GM10248 (cell line): Measurements from ENCODE around the gene ZCCHC14.

ENCODE experiments used
- CTCF ChIA-PET: fragments of 300-600 bp; sonication (Branson Sonifier 250); formaldehyde crosslinking; extraction: SDS; loops from one replicate; lab custom pipeline; 2021; ENCODE audit warnings: antibody characterized with exemption; lab: Yijun Ruan, JAX
- POLR2A ChIA-PET: fragments of 350-650 bp; sonication (Branson Sonifier 250); formaldehyde crosslinking; extraction: SDS; loops from one replicate; lab custom pipeline; 2020; ENCODE audit warnings: antibody characterized with exemption; lab: Yijun Ruan, JAX
- DNase-seq: peaks from one replicate; pipeline ENCODE4 v3.0.0; 2012; ENCODE audit errors: extremely low spot score
- TF ChIP-seq, protein P1 (sequence below): IDR thresholded peaks from 2 replicates; pipeline ENCODE4 v1.5.1; 2012; ENCODE audit warnings: mild to moderate bottlenecking, low read depth; ENCODE audit errors: extremely low read depth, missing control alignments, control extremely low read depth

The ZCCHC14 gene

DNA sequence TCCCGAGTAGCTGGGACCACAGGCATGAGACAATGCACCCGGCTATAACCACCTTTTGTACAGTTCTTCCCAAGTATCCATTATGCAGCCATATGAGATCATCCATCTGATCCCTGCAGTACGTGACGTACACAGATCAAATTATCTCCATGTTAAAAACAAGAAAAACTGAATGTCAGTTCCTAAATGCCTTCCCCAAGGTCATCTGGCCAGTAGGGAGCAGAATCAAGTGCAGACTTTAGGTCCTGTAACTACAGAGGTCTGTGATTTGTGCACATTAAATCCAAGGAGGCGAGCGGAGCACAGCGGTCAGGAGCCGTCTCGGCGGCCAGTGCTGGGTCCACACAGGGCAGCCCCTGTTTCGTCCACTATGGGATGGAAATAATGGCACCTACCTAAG lies 23.7 kb downstream of the ZCCHC14 start:
- DNase-seq, result no peak
- ChIA-PET POLR2A (no interaction called here), CTCF (no interaction called here)
- TF ChIP-seq, protein P1, sequence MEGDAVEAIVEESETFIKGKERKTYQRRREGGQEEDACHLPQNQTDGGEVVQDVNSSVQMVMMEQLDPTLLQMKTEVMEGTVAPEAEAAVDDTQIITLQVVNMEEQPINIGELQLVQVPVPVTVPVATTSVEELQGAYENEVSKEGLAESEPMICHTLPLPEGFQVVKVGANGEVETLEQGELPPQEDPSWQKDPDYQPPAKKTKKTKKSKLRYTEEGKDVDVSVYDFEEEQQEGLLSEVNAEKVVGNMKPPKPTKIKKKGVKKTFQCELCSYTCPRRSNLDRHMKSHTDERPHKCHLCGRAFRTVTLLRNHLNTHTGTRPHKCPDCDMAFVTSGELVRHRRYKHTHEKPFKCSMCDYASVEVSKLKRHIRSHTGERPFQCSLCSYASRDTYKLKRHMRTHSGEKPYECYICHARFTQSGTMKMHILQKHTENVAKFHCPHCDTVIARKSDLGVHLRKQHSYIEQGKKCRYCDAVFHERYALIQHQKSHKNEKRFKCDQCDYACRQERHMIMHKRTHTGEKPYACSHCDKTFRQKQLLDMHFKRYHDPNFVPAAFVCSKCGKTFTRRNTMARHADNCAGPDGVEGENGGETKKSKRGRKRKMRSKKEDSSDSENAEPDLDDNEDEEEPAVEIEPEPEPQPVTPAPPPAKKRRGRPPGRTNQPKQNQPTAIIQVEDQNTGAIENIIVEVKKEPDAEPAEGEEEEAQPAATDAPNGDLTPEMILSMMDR, result no peak

DNA sequence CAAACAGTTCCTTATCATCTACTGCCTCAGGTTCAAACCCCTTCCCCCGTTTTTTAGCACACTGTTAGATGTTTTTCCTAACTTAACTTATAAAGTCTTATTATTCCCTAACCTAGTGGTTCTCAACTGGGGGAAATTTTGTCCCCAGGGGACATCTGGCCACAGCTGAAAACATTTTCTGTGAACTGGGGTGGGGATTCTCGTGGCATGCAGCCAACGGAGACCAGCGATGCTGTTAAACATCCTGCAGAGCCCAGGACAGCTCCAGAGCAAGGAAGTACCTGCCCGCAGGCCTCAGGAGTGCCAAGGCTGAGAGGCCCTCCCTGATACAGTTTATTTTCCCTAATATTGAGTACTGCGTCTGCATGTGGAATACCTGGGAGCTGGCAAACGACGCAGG lies 24.3 kb downstream of the ZCCHC14 start:
- CTCF ChIA-PET, result no interaction called here
- TF ChIP-seq, protein P1, result no peak
- POLR2A ChIA-PET, result no interaction called here
- no peak for DNase-seq

DNA sequence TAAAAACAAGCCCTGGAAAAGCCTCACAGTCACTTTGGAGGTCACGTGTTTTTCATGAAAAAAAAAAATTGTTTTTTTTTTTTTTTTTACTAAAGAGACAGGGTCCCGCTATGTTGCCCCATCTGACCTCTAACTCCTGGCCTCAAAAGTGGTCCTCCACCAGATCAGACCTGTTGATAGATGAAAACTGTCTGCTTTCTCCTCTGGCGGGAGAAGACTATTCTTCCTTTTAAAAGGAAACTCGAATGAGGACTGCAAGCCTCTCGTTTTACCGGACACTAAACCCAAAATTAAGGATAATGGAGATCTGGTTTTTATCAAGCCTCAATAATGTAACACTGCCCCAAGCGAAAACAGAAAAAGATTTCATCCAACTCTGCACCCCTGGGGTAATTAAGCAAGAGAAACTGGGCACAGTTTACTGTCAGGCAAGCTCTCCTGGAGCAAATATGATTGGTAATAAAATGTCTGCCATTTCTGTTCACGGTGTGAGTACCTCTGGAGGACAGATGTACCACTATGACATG lies 25.8 kb downstream of the ZCCHC14 start:
- POLR2A ChIA-PET, result no interaction called here
- CTCF ChIA-PET, result no interaction called here
- TF ChIP-seq, protein P1, result no peak
- no peak for DNase-seq

DNA sequence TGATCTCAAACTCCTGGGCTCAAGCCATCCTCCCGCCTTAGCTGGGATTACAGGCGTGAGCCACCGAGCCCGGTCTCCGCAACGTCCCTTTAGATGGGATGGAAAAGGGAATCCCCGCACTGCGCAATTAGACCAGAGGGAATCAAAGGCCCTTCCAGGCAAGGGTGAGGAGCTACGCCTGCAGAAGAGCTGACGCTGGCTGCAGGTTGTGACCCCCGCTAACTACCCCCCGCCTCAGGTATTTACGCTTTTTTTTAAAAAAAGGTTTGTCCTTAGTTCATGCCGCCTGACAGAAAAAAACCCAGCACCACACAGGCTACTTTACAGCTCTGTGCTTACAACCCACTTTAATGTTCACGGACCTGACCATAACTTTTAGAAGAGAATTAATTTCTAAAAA lies 26.9 kb downstream of the ZCCHC14 start:
- TF ChIP-seq, protein P1, result no peak
- POLR2A ChIA-PET, result no interaction called here
- CTCF ChIA-PET, result interaction anchor here (0.7 to 3.2 kb wide), 3 partner anchors 13 to 171 kb away, joined by 3 to 10 read pairs (median 4); no protein-coding TSS in a partner anchor
- no peak for DNase-seq

DNA sequence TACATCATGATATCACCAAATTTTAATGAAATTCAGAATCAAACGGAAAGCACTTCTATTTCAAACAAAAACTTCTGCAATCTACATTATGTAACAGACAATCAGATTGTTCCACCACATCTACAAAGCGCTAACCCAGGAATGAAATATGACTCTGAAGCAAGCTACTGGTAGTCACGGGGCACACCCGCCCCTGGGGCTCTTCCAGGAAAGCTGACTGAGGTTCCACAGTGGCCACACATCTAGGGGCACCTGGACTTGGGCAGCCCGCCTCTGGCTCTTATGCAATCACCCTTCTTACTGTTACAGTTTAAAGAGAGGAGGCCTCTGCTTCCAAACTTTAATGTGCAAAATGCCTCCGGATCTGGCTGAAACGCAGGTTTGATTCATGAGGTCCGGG lies 27.5 kb downstream of the ZCCHC14 start:
- DNase-seq, result no peak
- POLR2A ChIA-PET, result no interaction called here
- CTCF ChIA-PET, result interaction anchor here (1.9 to 3.2 kb wide), 3 partner anchors 9 to 171 kb away, joined by 4 to 10 read pairs (median 6); no protein-coding TSS in a partner anchor

DNA sequence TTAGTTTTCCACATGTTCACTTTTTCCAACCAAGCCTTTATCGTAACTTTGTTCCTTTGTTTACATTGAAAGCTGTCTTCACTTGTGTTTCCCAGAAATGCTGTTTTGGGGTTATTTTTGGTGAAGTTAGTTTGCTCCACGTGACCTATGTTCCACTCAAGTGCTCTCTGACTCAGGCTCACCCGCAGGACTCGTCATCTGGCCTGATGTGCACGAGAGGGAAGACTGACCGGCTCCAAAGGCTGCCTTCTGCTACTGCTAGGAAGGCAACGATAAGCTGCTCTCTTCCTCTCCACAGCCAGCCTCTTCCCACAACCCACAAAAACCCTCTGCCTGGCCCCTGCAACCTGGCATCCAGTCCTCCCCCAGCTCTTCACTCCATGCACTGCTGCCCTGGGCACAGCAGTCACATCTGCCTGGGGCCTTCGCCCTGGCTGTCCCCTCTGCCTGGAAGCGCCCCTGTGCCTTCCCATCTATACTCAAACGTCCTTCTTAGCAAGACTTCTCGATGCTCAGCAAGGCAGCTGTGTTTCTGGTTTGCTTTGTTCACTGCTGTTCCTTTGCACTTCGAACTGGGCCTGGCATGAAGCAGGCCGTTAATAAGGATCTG lies 28.0 kb downstream of the ZCCHC14 start:
- TF ChIP-seq, protein P1, result no peak
- ChIA-PET CTCF (interaction anchor here (0.8 to 3.2 kb wide), 5 partner anchors 10 to 172 kb away, joined by 3 to 10 read pairs (median 4); no protein-coding TSS in a partner anchor), POLR2A (interaction anchor here (0.6 kb wide), 1 partner anchor 45 kb away, joined by 4 read pairs; no protein-coding TSS in a partner anchor)
- peak; percentile 60 for DNase-seq

More for the DNA sequence above, 27.5 kb downstream of the ZCCHC14 start:
- TF ChIP-seq, protein P1, result no peak
